ENCODE results near the gene IL15RA.

- TF ChIP-seq CTCF (IDR thresholded peaks at IDR 0.05) (no peak), POLR2A (IDR thresholded peaks at IDR 0.05) (no peak)
Measured at GRCh38 chr10:6013413-6014192, 36.3 kb upstream of the IL15RA start.
